SK-N-SH treated with all-trans-retinoic acid at 6 μM for 48 hours (cell line): ENCODE measurements around the gene TRIM24.

Experiments
- ATAC-seq: fragments of 200-7000 bp; cut with Tn5 transposase; 3 replicates; pipeline ENCODE4 v1.9.1; 2020; ENCODE audit warnings: mild to moderate bottlenecking, moderate library complexity
- ARNTL ChIP-seq: fragments of 450-650 bp; formaldehyde crosslinking; IDR thresholded peaks from 2 replicates; pipeline ENCODE4 v1.5.0; 2020; ENCODE audit warnings: low read depth, mild to moderate bottlenecking, moderate library complexity, borderline replicate concordance
- BACH2 ChIP-seq: fragments of 250-450 bp; sonication (Bioruptor Pico); IDR thresholded peaks from 2 replicates; pipeline ENCODE4 v1.9.0; 2021; ENCODE audit warnings: mild to moderate bottlenecking, borderline replicate concordance
- CSRNP3 ChIP-seq: fragments of 250-450 bp; sonication (Bioruptor Pico); IDR thresholded peaks from 2 replicates; pipeline ENCODE4 v1.5.1; 2021; ENCODE audit warnings: mild to moderate bottlenecking, moderate library complexity
- ESRRG ChIP-seq: fragments of 250-450 bp; sonication (Bioruptor Pico); IDR thresholded peaks from 2 replicates; pipeline ENCODE4 v1.6.1; 2021; ENCODE audit warnings: mild to moderate bottlenecking
- GLIS3 ChIP-seq: fragments of 250-450 bp; sonication (Bioruptor Pico); IDR thresholded peaks from 2 replicates; pipeline ENCODE4 v1.5.0; 2020; ENCODE audit warnings: mild to moderate bottlenecking, moderate library complexity
- ISL1 ChIP-seq: fragments of 250-450 bp; sonication (Bioruptor Pico); IDR thresholded peaks from 2 replicates; pipeline ENCODE4 v2.1.2; 2022; ENCODE audit warnings: mild to moderate bottlenecking, moderate library complexity
- PATZ1 ChIP-seq: fragments of 250-450 bp; sonication (Bioruptor Pico); IDR thresholded peaks from 2 replicates; pipeline ENCODE4 v1.8.0; 2020; ENCODE audit warnings: mild to moderate bottlenecking, moderate library complexity, borderline replicate concordance
- POU6F1 ChIP-seq: fragments of 250-450 bp; sonication (Bioruptor Pico); IDR thresholded peaks from 2 replicates; pipeline ENCODE4 v1.8.0; 2021; ENCODE audit warnings: low read depth, mild to moderate bottlenecking, moderate library complexity, borderline replicate concordance
- PPARA ChIP-seq: fragments of 250-450 bp; sonication (Bioruptor Pico); IDR thresholded peaks from 2 replicates; pipeline ENCODE4 v1.5.0; 2020; ENCODE audit warnings: mild to moderate bottlenecking, borderline replicate concordance
- RARB ChIP-seq: fragments of 250-450 bp; sonication (Bioruptor Pico); IDR thresholded peaks from 2 replicates; pipeline ENCODE4 v1.8.0; 2021; ENCODE audit warnings: mild to moderate bottlenecking, moderate library complexity
- SNAI2 ChIP-seq: fragments of 250-450 bp; sonication (Bioruptor Pico); IDR thresholded peaks from 2 replicates; pipeline ENCODE4 v1.5.0; 2020; ENCODE audit warnings: mild to moderate bottlenecking, moderate library complexity
- TCF4 ChIP-seq: fragments of 250-450 bp; sonication (Bioruptor Pico); IDR thresholded peaks from 2 replicates; pipeline ENCODE4 v1.8.0; 2021; ENCODE audit warnings: mild to moderate bottlenecking, moderate library complexity, borderline replicate concordance
- TOX ChIP-seq: fragments of 250-450 bp; sonication (Bioruptor Pico); IDR thresholded peaks from 2 replicates; pipeline ENCODE4 v1.8.0; 2021; ENCODE audit warnings: mild to moderate bottlenecking, moderate library complexity, borderline replicate concordance
- TSHZ2 ChIP-seq: fragments of 250-450 bp; sonication (Bioruptor Pico); IDR thresholded peaks from 2 replicates; pipeline ENCODE4 v1.5.0; 2020; ENCODE audit warnings: mild to moderate bottlenecking, moderate library complexity
- ZC3H10 ChIP-seq: fragments of 250-450 bp; sonication (Bioruptor Pico); IDR thresholded peaks from 2 replicates; pipeline ENCODE4 v1.5.1; 2021; ENCODE audit warnings: mild to moderate bottlenecking, moderate library complexity
- ZFP3 ChIP-seq: fragments of 250-450 bp; sonication (Bioruptor Pico); IDR thresholded peaks from 2 replicates; pipeline ENCODE4 v1.5.0; 2020; ENCODE audit warnings: mild to moderate bottlenecking, moderate library complexity
- ZFP30 ChIP-seq: fragments of 450-650 bp; formaldehyde crosslinking; IDR thresholded peaks from 2 replicates; pipeline ENCODE4 v1.5.0; 2022; ENCODE audit warnings: mild to moderate bottlenecking, moderate library complexity
- ZNF565 ChIP-seq: fragments of 450-650 bp; formaldehyde crosslinking; conservative IDR thresholded peaks from 2 replicates; pipeline ENCODE4 v1.5.0; 2020; ENCODE audit warnings: low read depth, mild to moderate bottlenecking, moderate library complexity
- ZNF70 ChIP-seq: fragments of 450-650 bp; formaldehyde crosslinking; IDR thresholded peaks from 2 replicates; pipeline ENCODE4 v1.5.0; 2020; ENCODE audit warnings: mild to moderate bottlenecking, moderate library complexity
- ZNF8 ChIP-seq: fragments of 450-650 bp; formaldehyde crosslinking; IDR thresholded peaks from 2 replicates; pipeline ENCODE4 v1.5.0; 2020; ENCODE audit warnings: mild to moderate bottlenecking, moderate library complexity

The TRIM24 gene

GRCh38 chr7:138468244-138469123 is 8.4 kb downstream of the TRIM24 start:
- TF ChIP-seq ZNF565 (no peak), ZNF70 (CRISPR knock-in tag) (no peak), POU6F1 (CRISPR knock-in tag) (no peak), RARB (CRISPR knock-in tag) (no peak)
- ATAC-seq, result no peak

- TF ChIP-seq ZNF8 (CRISPR knock-in tag) (no peak), RARB (CRISPR knock-in tag) (no peak), PPARA (CRISPR knock-in tag) (no peak), ZNF70 (CRISPR knock-in tag) (no peak), ZFP3 (CRISPR knock-in tag) (no peak), GLIS3 (CRISPR knock-in tag) (no peak), BACH2 (CRISPR knock-in tag) (no peak), TCF4 (no peak), POU6F1 (CRISPR knock-in tag) (no peak), ZFP30 (CRISPR knock-in tag) (no peak), SNAI2 (CRISPR knock-in tag) (no peak), ESRRG (CRISPR knock-in tag) (no peak), ISL1 (CRISPR knock-in tag) (no peak), ARNTL (CRISPR knock-in tag) (no peak), TSHZ2 (CRISPR knock-in tag) (no peak), ZC3H10 (no peak), CSRNP3 (CRISPR knock-in tag) (no peak)
- no peak for ATAC-seq
These were observed 10.5 kb downstream of the TRIM24 start for GRCh38 chr7:138470391-138471157.

GRCh38 chr7:138472292-138473079 is 12.4 kb downstream of the TRIM24 start:
- ATAC-seq, result no peak
- TF ChIP-seq ZFP3 (CRISPR knock-in tag) (no peak), POU6F1 (CRISPR knock-in tag) (no peak), ZC3H10 (no peak), GLIS3 (CRISPR knock-in tag) (no peak), PATZ1 (CRISPR knock-in tag) (no peak), TOX (CRISPR knock-in tag) (no peak)
